ENCODE measurements around the gene LRP2. TPM values are rescaled to one million over a fixed set of nuclear protein-coding genes. Genes with fewer than 3 reads are reported as not detected.

Gene LRP2
- total and polyA plus RNA-seq, 10 of the 15 experiments (the other 5 are each of a cell fraction or from before 2014, with no cell fraction given): 0.01 to 0.19 (median 0.06) TPM; not detected in 5

DNA sequence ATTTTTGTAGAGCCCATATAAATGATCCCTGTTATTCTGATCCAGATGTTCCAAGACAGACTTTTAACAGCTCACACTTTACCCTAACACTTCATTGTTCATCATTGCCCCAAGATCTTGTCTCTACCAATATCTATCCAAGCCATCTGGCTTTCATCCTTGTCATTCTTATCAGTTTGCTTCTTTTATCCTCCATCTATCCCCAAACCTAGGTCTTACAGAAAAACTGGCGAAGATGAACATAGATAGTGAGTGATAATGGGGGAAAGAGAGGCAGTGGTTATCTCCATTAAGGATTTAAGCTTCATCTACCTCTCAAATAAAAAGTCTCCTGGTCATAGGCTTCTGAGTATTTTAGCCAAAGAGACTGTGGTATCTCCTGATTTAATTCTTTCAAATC, 203.5 kb downstream of the LRP2 start (continued):
- TF ChIP-seq, protein P1, sequence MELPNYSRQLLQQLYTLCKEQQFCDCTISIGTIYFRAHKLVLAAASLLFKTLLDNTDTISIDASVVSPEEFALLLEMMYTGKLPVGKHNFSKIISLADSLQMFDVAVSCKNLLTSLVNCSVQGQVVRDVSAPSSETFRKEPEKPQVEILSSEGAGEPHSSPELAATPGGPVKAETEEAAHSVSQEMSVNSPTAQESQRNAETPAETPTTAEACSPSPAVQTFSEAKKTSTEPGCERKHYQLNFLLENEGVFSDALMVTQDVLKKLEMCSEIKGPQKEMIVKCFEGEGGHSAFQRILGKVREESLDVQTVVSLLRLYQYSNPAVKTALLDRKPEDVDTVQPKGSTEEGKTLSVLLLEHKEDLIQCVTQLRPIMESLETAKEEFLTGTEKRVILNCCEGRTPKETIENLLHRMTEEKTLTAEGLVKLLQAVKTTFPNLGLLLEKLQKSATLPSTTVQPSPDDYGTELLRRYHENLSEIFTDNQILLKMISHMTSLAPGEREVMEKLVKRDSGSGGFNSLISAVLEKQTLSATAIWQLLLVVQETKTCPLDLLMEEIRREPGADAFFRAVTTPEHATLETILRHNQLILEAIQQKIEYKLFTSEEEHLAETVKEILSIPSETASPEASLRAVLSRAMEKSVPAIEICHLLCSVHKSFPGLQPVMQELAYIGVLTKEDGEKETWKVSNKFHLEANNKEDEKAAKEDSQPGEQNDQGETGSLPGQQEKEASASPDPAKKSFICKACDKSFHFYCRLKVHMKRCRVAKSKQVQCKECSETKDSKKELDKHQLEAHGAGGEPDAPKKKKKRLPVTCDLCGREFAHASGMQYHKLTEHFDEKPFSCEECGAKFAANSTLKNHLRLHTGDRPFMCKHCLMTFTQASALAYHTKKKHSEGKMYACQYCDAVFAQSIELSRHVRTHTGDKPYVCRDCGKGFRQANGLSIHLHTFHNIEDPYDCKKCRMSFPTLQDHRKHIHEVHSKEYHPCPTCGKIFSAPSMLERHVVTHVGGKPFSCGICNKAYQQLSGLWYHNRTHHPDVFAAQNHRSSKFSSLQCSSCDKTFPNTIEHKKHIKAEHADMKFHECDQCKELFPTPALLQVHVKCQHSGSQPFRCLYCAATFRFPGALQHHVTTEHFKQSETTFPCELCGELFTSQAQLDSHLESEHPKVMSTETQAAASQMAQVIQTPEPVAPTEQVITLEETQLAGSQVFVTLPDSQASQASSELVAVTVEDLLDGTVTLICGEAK (IDR thresholded peaks at IDR 0.05; ENCODE audit: borderline replicate concordance): no peak

DNA sequence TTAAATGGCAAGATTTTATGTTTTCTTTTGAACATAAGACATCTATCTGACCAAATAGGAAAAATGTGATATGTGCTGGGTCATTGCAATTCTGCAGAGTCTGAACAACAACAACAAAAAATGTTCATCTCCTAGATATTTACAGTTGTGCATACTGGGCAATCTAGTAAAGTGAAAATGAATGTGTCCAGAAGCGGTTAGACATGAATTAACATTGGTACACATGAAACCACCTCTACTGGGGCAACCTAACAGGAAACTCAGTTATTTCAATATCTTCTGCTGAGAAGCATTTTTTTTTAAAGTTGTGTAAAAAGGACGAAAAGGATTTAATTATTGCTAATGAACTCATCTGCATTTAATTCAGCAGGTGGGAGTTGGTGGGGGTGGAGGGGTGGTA, 216.1 kb downstream of the LRP2 start:
- Histone ChIP-seq H3K9me3 (replicated peaks; ENCODE audit: control insufficient read depth, insufficient read depth, low read length) (no peaks in the 10 kb centered on the region), H3K27ac (ENCODE audit: control insufficient read depth, insufficient read depth) (no peak overlapping the region), H3K4me1 (ENCODE audit: control insufficient read depth, insufficient read depth, low read length) (no peaks in the 10 kb centered on the region), H4K20me1 (ENCODE audit: control insufficient read depth, insufficient read depth) (no peaks in the 10 kb centered on the region), H3K36me3 (ENCODE audit: control insufficient read depth in 2 of 2, insufficient read depth in 2 of 2, low read length in 1 of 2) (no peaks in the 10 kb centered on the region), H3K9ac (ENCODE audit: control insufficient read depth, insufficient read depth, low read length) (no peak overlapping the region), H3K79me2 (ENCODE audit: control insufficient read depth, insufficient read depth, low read length) (no peaks in the 10 kb centered on the region), H3K4me3 (no peak overlapping the region), H2AFZ (ENCODE audit: control insufficient read depth, low read depth, low read length) (no peak overlapping the region), H3K4me2 (ENCODE audit: control insufficient read depth, insufficient read depth) (no peak overlapping the region), H3K27me3 (replicated peaks in 1 of 2; ENCODE audit: control insufficient read depth in 2 of 2, insufficient read depth in 2 of 2, low read length in 1 of 2) (peaks cover 0 to 2% of the 10 kb centered on the region in 2 experiments; a peak in 1 of 4 replicates)
- no peak for TF ChIP-seq SP1 (IDR thresholded peaks at IDR 0.05; ENCODE audit: low read depth, low read length)
- TF ChIP-seq CBFB (IDR thresholded peaks at IDR 0.05; ENCODE audit: low read depth): no peak
- no peak for TF ChIP-seq GABPA (IDR thresholded peaks at IDR 0.05; ENCODE audit: low read depth)
- TF ChIP-seq CREM (IDR thresholded peaks at IDR 0.05; ENCODE audit: low read depth): no peak
- TF ChIP-seq, protein P2, sequence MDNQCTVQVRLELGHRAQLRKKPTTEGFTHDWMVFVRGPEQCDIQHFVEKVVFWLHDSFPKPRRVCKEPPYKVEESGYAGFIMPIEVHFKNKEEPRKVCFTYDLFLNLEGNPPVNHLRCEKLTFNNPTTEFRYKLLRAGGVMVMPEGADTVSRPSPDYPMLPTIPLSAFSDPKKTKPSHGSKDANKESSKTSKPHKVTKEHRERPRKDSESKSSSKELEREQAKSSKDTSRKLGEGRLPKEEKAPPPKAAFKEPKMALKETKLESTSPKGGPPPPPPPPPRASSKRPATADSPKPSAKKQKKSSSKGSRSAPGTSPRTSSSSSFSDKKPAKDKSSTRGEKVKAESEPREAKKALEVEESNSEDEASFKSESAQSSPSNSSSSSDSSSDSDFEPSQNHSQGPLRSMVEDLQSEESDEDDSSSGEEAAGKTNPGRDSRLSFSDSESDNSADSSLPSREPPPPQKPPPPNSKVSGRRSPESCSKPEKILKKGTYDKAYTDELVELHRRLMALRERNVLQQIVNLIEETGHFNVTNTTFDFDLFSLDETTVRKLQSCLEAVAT (IDR thresholded peaks at IDR 0.05): no peak
- no peak for TF ChIP-seq JUNB (IDR thresholded peaks at IDR 0.05)
- no peak for TF ChIP-seq POLR2AphosphoS2 (IDR thresholded peaks at IDR 0.05; ENCODE audit: low read depth, low read length)
- TF ChIP-seq, protein P3, sequence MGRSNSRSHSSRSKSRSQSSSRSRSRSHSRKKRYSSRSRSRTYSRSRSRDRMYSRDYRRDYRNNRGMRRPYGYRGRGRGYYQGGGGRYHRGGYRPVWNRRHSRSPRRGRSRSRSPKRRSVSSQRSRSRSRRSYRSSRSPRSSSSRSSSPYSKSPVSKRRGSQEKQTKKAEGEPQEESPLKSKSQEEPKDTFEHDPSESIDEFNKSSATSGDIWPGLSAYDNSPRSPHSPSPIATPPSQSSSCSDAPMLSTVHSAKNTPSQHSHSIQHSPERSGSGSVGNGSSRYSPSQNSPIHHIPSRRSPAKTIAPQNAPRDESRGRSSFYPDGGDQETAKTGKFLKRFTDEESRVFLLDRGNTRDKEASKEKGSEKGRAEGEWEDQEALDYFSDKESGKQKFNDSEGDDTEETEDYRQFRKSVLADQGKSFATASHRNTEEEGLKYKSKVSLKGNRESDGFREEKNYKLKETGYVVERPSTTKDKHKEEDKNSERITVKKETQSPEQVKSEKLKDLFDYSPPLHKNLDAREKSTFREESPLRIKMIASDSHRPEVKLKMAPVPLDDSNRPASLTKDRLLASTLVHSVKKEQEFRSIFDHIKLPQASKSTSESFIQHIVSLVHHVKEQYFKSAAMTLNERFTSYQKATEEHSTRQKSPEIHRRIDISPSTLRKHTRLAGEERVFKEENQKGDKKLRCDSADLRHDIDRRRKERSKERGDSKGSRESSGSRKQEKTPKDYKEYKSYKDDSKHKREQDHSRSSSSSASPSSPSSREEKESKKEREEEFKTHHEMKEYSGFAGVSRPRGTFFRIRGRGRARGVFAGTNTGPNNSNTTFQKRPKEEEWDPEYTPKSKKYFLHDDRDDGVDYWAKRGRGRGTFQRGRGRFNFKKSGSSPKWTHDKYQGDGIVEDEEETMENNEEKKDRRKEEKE (IDR thresholded peaks at IDR 0.05): no peak
- TF ChIP-seq DPF2 (IDR thresholded peaks at IDR 0.05): no peak
- TF ChIP-seq SUZ12 (IDR thresholded peaks at IDR 0.05; ENCODE audit: unreplicated experiment): no peak
- TF ChIP-seq TCF12 (IDR thresholded peaks at IDR 0.05; ENCODE audit: low read depth, low read length): no peak
- intact Hi-C loops (cut with micrococcal nuclease; ENCODE audit: unreplicated experiment): loop anchor here (10.0 kb wide), 1 partner anchor 249 kb away; no protein-coding TSS in a partner anchor
- ChIA-PET CTCF (no interaction called here), POLR2A (no interaction called here), SMC1A (ENCODE audit: uncharacterized antibody, unreplicated experiment) (no interaction called here), RAD21 (ENCODE audit: unreplicated experiment) (no interaction called here)
- in situ Hi-C loops (cut with MboI): no loop called here
- no peak for FAIRE-seq
- no TSS peak for BruUV-seq (replicated peaks)
- no peak for ATAC-seq
- no peak for DNase-seq (ENCODE audit: low read depth, low spot score)
- 40% methylated on average over 2 of the region's 2 CpGs for WGBS (ENCODE audit: insufficient coverage, insufficient replicate concordance, low lambda C conversion rate, missing lambda C conversion rate)

Measured in GM12878 (cell line).